Right lobe of liver (tissue), 6 donors: ENCODE measurements around the gene RUVBL1. TPM values are rescaled to one million over a fixed set of nuclear protein-coding genes. Genes with fewer than 3 reads are reported as not detected.

Experiments
- ATAC-seq, 4 donors: fragments of 200-7000 bp; cut with Tn5 transposase; one replicate each; pipeline ENCODE4 v1.9.1; 2020; ENCODE audit warnings: mild to moderate bottlenecking in 4 of 4, moderate library complexity in 4 of 4
- DNase-seq, 3 donors: peaks; one replicate each; pipeline ENCODE4 v3.0.0-alpha.2; 2020
- H3K27ac ChIP-seq, 3 donors: fragments of 200-600 bp; one replicate each; pipeline ENCODE4 v1.8.0; 2022
- H3K27me3 ChIP-seq, 2 donors: fragments of 200-600 bp; one replicate each; pipeline ENCODE4 v1.8.0; 2022
- H3K36me3 ChIP-seq, 4 donors: fragments of 200-600 bp; sonication (generic) in 1 of 4; one replicate each; pipeline versions ENCODE4 v1.5.1 to v1.8.0; 2017 to 2022; ENCODE audit warnings: control low read depth in 1 of 4
- H3K4me1 ChIP-seq, 4 donors: fragments of 200-600 bp; sonication (generic) in 1 of 4; one replicate each; pipeline versions ENCODE4 v1.5.1 to v1.8.0; 2017 to 2022; ENCODE audit warnings: control low read depth in 1 of 4
- H3K4me3 ChIP-seq, 3 donors: fragments of 200-600 bp; one replicate each; pipeline ENCODE4 v1.8.0; 2022
- H3K9me3 ChIP-seq, 4 donors: fragments of 200-600 bp; sonication (generic) in 1 of 4; one replicate each; pipeline versions ENCODE4 v1.5.1 to v1.8.0; 2017 to 2022; ENCODE audit warnings: control low read depth in 1 of 4
- POLR2A ChIP-seq: fragments of 450-650 bp; IDR thresholded peaks from one replicate; pipeline ENCODE4 v1.6.1; 2017; ENCODE audit warnings: antibody characterized with exemption, mild to moderate bottlenecking
- WGBS: methylation state at CpG from one replicate; pipeline ENCODE4 v1.1.6; 2018; ENCODE audit warnings: low coverage, low lambda C conversion rate; ENCODE audit not compliant: insufficient coverage; ENCODE audit errors: missing lambda C conversion rate; 5-methylcytosine and 5-hydroxymethylcytosine counted together
- intact Hi-C, 2 donors: fragments of 100-400 bp; cut with DNase I; formaldehyde crosslinking; loops; one replicate each; pipeline versions ENCODE4 v1.11.2 to v1.14.1; 2022
- total RNA-seq, 6 experiments: library from RNA; depleted of rRNA in 2 of 6; stranded (reverse); fragments of >200 nt in 2 of 6; fragmentation: NEBNext Ultra II Directional in 3 of 6; extraction: Animal tissue kit (Norgen Biotek cat#: 25700) in 3 of 6; gene quantifications; one replicate each; pipeline versions ENCODE4 v1.1.0 to v1.2.4, GENCODE V29; 2016 to 2023
- TF ChIP-seq, protein P1 (sequence below), 4 donors: fragments of 200-600 bp in 3 of 4; fragments of 450-650 bp in 1 of 4; IDR thresholded peaks; one replicate each; pipeline versions ENCODE4 v1.5.1 to v1.8.0; 2016 to 2022; ENCODE audit warnings: antibody characterized with exemption in 4 of 4, mild to moderate bottlenecking in 2 of 4
- donor health status: DM: no; HTN: yes; CAD: no.
- donor health status: DM: no; HTN: no; CAD: no.
- donor health status: DM: no; HTN: no; CAD: no.
- donor health status: DM: no; HTN: yes; CAD: no.
- donor health status: DM: no; HTN: yes; CAD: no.

The RUVBL1 gene
- total RNA-seq, 6 experiments from 2014 or later: 8.6 to 20.3 (median 12.9) TPM

DNA sequence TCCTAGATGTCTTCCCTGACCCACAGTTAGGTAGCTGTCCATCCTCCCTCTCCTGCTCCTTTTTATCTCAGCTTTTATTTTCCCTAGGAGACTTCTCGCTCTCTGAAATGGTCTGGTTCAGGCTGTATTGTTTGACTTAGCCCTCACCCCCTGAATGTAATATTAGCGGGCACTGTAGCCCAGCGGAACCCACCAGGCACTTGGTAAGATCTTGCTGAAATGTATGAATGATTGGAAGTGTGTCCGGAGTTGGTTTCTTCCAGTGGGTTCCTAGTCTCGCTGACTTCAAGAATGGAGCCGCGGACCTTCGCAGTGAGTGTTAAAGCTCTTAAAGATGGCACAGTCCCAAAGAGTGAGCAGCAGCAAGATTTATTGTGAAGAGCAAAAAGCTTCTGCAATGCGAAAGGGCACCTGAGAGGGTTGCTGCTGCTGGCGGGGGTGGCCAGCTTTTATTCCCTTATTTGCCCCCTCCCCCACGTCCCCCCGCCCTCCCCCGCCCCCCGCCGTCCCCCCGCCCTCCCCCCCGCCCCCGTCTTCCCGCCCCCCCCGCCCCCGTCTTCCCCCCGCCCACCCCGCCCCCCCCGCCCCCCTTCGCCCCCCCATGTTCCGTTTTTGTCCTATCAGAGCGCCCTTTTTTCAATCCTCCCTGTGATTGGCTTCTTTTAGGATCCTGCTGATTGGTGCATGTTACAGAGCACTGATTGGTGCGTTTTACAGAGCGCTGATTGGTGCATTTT is 29.0 kb upstream of the RUVBL1 start:
- intact Hi-C loops: no loop called here
- 39% methylated on average over 17 of the region's 29 CpGs for WGBS
- no peaks in the 10 kb centered on the region for H3K9me3 ChIP-seq
- H3K27me3 ChIP-seq: no peaks in the 10 kb centered on the region
- peak overlapping the region; percentile 72 to 99 (median 85) for H3K4me3 ChIP-seq
- ATAC-seq (no peak), DNase-seq (no peak)
- peaks cover 0 to 22% (median 7%) of the 10 kb centered on the region in 4 donors for H3K4me1 ChIP-seq
- no peaks in the 10 kb centered on the region for H3K36me3 ChIP-seq
- TF ChIP-seq, protein P1, sequence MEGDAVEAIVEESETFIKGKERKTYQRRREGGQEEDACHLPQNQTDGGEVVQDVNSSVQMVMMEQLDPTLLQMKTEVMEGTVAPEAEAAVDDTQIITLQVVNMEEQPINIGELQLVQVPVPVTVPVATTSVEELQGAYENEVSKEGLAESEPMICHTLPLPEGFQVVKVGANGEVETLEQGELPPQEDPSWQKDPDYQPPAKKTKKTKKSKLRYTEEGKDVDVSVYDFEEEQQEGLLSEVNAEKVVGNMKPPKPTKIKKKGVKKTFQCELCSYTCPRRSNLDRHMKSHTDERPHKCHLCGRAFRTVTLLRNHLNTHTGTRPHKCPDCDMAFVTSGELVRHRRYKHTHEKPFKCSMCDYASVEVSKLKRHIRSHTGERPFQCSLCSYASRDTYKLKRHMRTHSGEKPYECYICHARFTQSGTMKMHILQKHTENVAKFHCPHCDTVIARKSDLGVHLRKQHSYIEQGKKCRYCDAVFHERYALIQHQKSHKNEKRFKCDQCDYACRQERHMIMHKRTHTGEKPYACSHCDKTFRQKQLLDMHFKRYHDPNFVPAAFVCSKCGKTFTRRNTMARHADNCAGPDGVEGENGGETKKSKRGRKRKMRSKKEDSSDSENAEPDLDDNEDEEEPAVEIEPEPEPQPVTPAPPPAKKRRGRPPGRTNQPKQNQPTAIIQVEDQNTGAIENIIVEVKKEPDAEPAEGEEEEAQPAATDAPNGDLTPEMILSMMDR (IDR thresholded peaks at IDR 0.05): no peak
- TF ChIP-seq POLR2A: no peak
- peak overlapping the region; percentile 59 to 85 (median 83) for H3K27ac ChIP-seq

DNA sequence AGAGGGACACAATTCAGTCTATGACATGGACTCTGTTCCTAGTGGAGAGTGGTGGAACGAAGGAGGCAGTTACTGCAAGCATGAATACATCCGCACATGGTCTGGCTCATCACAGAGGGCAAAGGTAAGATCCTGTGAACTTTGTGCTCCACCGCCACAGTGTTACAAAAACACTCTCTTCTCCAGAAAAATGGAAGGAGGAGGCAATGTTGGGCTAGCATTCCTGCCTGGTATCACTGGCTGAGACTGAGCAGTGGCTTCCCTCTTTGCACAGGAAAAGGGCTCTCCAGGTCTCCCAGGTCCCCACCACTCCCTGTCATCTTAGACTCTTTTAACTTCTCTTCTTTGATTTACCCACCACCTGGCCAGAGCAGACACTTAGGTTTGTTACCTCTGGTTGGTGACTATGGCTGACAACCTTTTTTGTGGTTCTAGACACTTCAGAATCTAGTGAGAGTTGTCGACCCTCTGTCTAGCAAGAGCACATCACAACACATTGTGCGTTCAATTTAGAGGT is 28.2 kb upstream of the RUVBL1 start:
- intact Hi-C loops: no loop called here
- peak overlapping the region; percentile 33 to 62 (median 59) for H3K27ac ChIP-seq
- H3K4me3 ChIP-seq: no peak overlapping the region
- peak; percentile 73 to 82 (median 79) for ATAC-seq
- H3K27me3 ChIP-seq: no peaks in the 10 kb centered on the region
- no peaks in the 10 kb centered on the region for H3K36me3 ChIP-seq
- H3K9me3 ChIP-seq: no peaks in the 10 kb centered on the region
- H3K4me1 ChIP-seq: peaks cover 0 to 22% (median 7%) of the 10 kb centered on the region in 4 donors
- TF ChIP-seq, protein P1 (IDR thresholded peaks at IDR 0.05): peak in 1 of 4 donors; percentile 4
- TF ChIP-seq POLR2A: peak; percentile 40
- peak in 2 of 3 donors; percentile 38 to 78 for DNase-seq
- 55% methylated on average over 5 of the region's 5 CpGs for WGBS

DNA sequence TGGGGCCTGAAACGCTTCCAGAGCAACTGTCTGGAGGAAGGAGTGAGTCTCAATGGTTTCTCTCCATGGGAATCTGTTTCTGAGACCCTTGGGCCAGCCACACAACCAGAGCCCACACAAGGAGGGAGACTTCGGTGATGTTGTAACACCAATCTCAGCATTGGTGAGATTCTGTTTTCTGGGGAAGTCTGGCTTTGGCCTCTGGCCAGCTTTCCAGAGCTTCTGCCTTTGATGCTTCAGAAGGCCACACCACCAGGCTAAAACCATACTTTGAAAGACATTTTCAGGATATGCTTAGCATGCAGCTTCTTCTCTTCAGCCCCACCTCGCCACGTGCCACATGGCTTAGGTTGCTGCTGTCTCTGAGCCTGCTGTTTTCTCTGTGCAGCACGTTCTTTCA is 26.0 kb upstream of the RUVBL1 start:
- no peak overlapping the region for H3K4me3 ChIP-seq
- no peaks in the 10 kb centered on the region for H3K9me3 ChIP-seq
- peaks cover 0 to 22% (median 3%) of the 10 kb centered on the region in 4 donors for H3K4me1 ChIP-seq
- TF ChIP-seq, protein P1 (IDR thresholded peaks at IDR 0.05): no peak
- TF ChIP-seq POLR2A: no peak
- no peaks in the 10 kb centered on the region for H3K36me3 ChIP-seq
- H3K27ac ChIP-seq: no peak overlapping the region
- no peaks in the 10 kb centered on the region for H3K27me3 ChIP-seq
- 79% methylated on average over 5 of the region's 5 CpGs for WGBS
- intact Hi-C loops: no loop called here
- DNase-seq: no peak
- no peak for ATAC-seq

DNA sequence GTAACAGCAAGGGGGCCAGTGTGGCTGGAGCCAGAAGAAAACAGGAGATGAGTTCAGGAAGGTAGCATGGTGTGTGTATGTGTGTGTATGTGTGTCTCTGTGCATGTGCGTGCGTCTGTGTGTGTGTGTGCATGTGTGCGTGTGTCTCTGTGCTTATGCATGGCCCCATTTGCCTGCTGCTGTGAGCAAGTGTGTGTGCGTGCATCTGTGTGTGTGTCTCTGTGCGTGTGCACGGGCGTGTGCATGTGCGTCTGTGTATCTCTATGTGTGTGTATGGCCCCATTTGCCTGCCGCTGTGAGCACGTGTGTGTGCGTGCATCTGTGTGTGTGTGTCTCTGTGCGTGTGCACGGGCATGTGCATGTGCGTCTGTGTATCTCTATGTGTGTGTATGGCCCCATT is 22.6 kb upstream of the RUVBL1 start:
- DNase-seq: no peak
- intact Hi-C loops: no loop called here
- no CpG with 5 or more reads among the region's 14 CpGs for WGBS
- H3K9me3 ChIP-seq: no peaks in the 10 kb centered on the region
- TF ChIP-seq POLR2A: no peak
- TF ChIP-seq, protein P1 (IDR thresholded peaks at IDR 0.05): no peak
- H3K27ac ChIP-seq: no peak overlapping the region
- no peak overlapping the region for H3K4me3 ChIP-seq
- H3K27me3 ChIP-seq: no peaks in the 10 kb centered on the region
- H3K36me3 ChIP-seq: no peaks in the 10 kb centered on the region
- no peak for ATAC-seq
- peaks cover 0 to 7% (median 0%) of the 10 kb centered on the region in 4 donors for H3K4me1 ChIP-seq
